Stimulated activated CD4-positive, alpha-beta T cell treated with anti-CD3 and anti-CD28 coated beads, TNF-alpha, amount 100 ng/mL, for 1 hour (primary cell): Measurements from ENCODE around the gene GATAD2B.
"Not testable (repeated sequence)": the region's sequence is repeated elsewhere in the genome, so short reads cannot be mapped to it uniquely, and the experiment has no call there.

ENCODE experiments used
- DNase-seq, 3 donors: peaks; one replicate each; pipeline ENCODE4 v3.0.0-alpha.2; 2020; ENCODE audit warnings: low read depth in 3 of 3, low spot score in 1 of 3

Gene GATAD2B

GRCh38 chr1:153768316-153769181, 154.2 kb downstream of the GATAD2B start:
- no peak for DNase-seq

GRCh38 chr1:153767519-153767918, 155.3 kb downstream of the GATAD2B start:
- no peak for DNase-seq

- not testable (repeated sequence) for DNase-seq
Measured at GRCh38 chr1:153766663-153767062, 156.1 kb downstream of the GATAD2B start.

- DNase-seq = no peak
Measured at GRCh38 chr1:153764310-153764709, 158.5 kb downstream of the GATAD2B start.

- DNase-seq = no peak
Measured at GRCh38 chr1:153763365-153764225, 159.2 kb downstream of the GATAD2B start.

GRCh38 chr1:153760440-153760839, 162.3 kb downstream of the GATAD2B start:
- DNase-seq = no peak
